ENCODE measurements around the gene GIN1. TPM values are rescaled to one million over a fixed set of nuclear protein-coding genes. Genes with fewer than 3 reads are reported as not detected.

The GIN1 gene
- total RNA-seq, 6 experiments from 2014 or later = 5.6 to 8.0 (median 6.1) TPM

DNA sequence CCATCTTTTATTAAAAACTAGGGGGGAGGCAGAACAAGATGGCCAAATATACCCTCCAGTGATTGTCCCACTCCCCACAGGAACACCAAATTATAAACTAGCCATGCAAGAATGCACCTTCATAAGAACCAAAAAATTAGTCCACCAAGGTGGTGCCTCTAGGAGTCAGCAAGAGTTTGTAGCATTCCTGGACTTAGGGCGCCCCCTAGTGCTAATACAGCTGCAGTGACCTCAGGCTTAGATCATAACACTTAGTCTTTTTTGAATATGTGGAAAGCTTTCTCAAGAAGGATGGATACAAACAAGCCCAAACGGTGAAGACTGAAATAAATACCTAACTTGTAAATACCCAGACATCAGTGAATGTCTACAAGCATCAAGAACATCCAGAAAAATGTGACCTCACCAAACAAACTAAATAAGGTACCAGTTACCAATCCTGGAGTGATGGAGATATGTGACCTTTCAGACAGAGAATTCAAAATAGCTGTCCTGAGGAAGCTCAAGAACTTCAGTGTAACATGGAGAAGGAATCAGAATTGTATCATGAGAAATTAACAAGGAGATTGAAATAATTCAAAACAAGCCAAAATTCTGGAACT lies 19.4 kb upstream of the GIN1 start:
- Mint-ChIP-seq H3K27me3 (ENCODE audit: insufficient read depth) (no peaks in the 10 kb centered on the region; the same call in 1 of the 2 replicates), H3K9me3 (no peaks in the 10 kb centered on the region; the same call in 1 of the 2 replicates), H3K36me3 (ENCODE audit: low read depth) (peaks cover 26% of the 10 kb centered on the region), H3K27ac (no peak overlapping the region), H3K4me1 (ENCODE audit: low read depth) (no peaks in the 10 kb centered on the region), H3K4me3 (no peak overlapping the region)
- DNase-seq = peak; percentile 65
- TF ChIP-seq, protein P1, sequence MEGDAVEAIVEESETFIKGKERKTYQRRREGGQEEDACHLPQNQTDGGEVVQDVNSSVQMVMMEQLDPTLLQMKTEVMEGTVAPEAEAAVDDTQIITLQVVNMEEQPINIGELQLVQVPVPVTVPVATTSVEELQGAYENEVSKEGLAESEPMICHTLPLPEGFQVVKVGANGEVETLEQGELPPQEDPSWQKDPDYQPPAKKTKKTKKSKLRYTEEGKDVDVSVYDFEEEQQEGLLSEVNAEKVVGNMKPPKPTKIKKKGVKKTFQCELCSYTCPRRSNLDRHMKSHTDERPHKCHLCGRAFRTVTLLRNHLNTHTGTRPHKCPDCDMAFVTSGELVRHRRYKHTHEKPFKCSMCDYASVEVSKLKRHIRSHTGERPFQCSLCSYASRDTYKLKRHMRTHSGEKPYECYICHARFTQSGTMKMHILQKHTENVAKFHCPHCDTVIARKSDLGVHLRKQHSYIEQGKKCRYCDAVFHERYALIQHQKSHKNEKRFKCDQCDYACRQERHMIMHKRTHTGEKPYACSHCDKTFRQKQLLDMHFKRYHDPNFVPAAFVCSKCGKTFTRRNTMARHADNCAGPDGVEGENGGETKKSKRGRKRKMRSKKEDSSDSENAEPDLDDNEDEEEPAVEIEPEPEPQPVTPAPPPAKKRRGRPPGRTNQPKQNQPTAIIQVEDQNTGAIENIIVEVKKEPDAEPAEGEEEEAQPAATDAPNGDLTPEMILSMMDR (IDR thresholded peaks at IDR 0.05) = peak; percentile 97

DNA sequence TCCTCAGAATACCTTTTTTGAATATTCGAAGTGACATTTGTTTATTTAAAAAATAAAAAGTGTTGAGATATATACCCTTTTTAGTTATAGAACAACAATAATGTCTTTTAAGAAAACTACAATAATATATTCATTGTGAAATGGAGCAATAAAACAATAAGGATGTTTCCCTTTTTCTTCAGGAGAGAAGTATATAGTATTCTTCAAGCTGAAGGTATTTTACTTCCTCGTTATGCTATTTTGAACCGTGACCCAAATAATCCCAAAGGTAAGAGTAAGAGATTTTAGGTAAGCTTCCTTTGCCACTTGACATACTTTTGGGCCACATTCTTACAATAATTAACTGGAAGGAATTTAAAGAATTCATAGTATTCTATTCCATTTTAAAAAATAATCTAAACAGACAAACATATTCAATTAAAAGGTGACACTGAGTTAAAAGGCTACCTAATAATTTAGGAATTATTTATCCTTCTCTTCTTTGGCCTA lies 18.3 kb upstream of the GIN1 start:
- no peak for DNase-seq
- no peaks in the 10 kb centered on the region; the same call in 1 of the 2 replicates for H3K27me3 Mint-ChIP-seq (ENCODE audit: insufficient read depth)
- no peak overlapping the region for H3K4me3 Mint-ChIP-seq
- no peaks in the 10 kb centered on the region; the same call in 1 of the 2 replicates for H3K9me3 Mint-ChIP-seq
- H3K27ac Mint-ChIP-seq = no peak overlapping the region
- TF ChIP-seq, protein P1 (IDR thresholded peaks at IDR 0.05) = no peak
- no peaks in the 10 kb centered on the region for H3K4me1 Mint-ChIP-seq (ENCODE audit: low read depth)
- H3K36me3 Mint-ChIP-seq (ENCODE audit: low read depth) = peaks cover 26% of the 10 kb centered on the region

DNA sequence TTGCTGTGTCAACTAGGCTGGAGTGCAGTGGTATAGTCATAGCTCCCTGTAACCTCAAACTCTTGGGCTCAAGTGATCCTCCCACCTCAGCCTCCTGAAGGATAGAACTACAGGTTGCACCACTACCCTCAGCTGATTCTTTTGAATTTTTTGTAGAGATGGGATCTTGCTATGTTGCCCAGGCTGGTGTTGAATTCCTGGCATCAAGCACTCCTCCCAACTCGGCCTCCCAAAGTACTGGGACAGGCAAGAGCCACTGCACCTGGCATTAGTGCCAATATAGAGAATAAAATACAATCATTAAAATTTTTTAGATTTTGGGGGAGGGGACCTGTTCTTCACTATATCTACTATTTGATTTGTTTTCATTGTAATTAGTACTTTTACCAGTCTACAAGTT lies 15.5 kb upstream of the GIN1 start:
- Mint-ChIP-seq H3K36me3 (ENCODE audit: low read depth) (peaks cover 18% of the 10 kb centered on the region), H3K27me3 (ENCODE audit: insufficient read depth) (no peaks in the 10 kb centered on the region; the same call in none of the 2 replicates), H3K9me3 (no peaks in the 10 kb centered on the region), H3K4me1 (ENCODE audit: low read depth) (no peaks in the 10 kb centered on the region), H3K27ac (no peak overlapping the region), H3K4me3 (no peak overlapping the region)
- TF ChIP-seq, protein P1 (IDR thresholded peaks at IDR 0.05) = no peak
- DNase-seq = no peak

DNA sequence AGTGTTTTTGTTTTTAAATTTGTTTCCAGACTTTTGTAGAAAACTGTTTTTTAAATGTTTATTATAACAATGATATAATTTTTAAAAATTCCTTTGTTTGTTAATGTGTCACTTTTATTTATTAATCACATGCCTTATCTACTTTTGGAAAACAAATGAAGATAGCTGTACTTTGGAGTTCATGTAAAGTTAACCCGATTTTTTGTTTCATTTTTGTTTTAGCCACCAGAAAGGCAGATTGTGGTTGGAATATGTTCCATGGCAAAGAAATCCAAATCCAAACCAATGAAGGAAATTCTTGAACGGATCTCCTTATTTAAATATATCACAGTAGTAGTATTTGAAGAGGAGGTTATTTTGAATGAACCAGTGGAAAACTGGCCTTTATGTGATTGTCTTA lies 13.3 kb upstream of the GIN1 start:
- peak overlapping the region; percentile 2; the same call in 1 of the 2 replicates for H3K27ac Mint-ChIP-seq
- no peak for DNase-seq
- H3K9me3 Mint-ChIP-seq = no peaks in the 10 kb centered on the region
- H3K4me1 Mint-ChIP-seq (ENCODE audit: low read depth) = peaks cover 5% of the 10 kb centered on the region; the same call in 1 of the 2 replicates
- TF ChIP-seq, protein P1 (IDR thresholded peaks at IDR 0.05) = no peak
- H3K4me3 Mint-ChIP-seq = no peak overlapping the region
- H3K36me3 Mint-ChIP-seq (ENCODE audit: low read depth) = peaks cover 6% of the 10 kb centered on the region; the same call in 1 of the 2 replicates
- no peaks in the 10 kb centered on the region; the same call in none of the 2 replicates for H3K27me3 Mint-ChIP-seq (ENCODE audit: insufficient read depth)

DNA sequence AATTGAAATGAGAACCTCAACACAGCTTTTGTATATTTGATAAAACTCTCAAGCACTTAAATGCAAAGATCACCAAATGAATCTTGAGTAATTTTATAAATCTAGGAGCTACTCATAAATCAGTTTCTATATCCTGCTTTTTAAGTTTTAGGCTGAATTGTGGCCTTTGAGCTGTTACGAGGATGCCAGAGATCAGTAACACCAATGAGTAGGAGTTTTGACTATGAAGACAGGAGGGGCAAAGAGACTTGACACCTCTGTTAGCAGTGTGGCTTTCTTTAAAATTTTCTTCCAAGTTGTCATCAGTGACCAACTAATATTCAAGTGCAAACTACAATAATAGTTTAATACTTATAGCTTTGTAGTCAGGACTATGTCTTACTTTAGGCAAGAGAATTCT lies 12.7 kb upstream of the GIN1 start:
- Mint-ChIP-seq H3K36me3 (ENCODE audit: low read depth) (peaks cover 6% of the 10 kb centered on the region; the same call in 1 of the 2 replicates), H3K4me3 (no peak overlapping the region), H3K27me3 (ENCODE audit: insufficient read depth) (no peaks in the 10 kb centered on the region; the same call in none of the 2 replicates), H3K9me3 (no peaks in the 10 kb centered on the region), H3K27ac (peak overlapping the region; percentile 2; the same call in 1 of the 2 replicates), H3K4me1 (ENCODE audit: low read depth) (peaks cover 6% of the 10 kb centered on the region; the same call in 1 of the 2 replicates)
- TF ChIP-seq, protein P1 (IDR thresholded peaks at IDR 0.05) = no peak
- no peak for DNase-seq

Data from HFFc6 (cell line).